HepG2 (cell line): ENCODE results near the gene KRT3. TPM values are rescaled to one million over a fixed set of nuclear protein-coding genes. Genes with fewer than 3 reads are reported as not detected.

ENCODE experiments used
- ATAC-seq: fragments of 200-7000 bp; cut with Tn5 transposase; 3 replicates; pipeline ENCODE4 v1.9.1; 2020; ENCODE audit warnings: mild to moderate bottlenecking, moderate library complexity
- Bru-seq: library from RNA; stranded (reverse); fragments of 400-500 nt; gene quantifications from one replicate; lab custom pipeline; 2021; lab: Mats Ljungman, UMichigan
- BruChase-seq, 2 experiments: library from RNA; stranded (reverse); fragments of 400-500 nt; gene quantifications; one replicate each; lab custom pipeline; 2021; lab: Mats Ljungman, UMichigan
- BruUV-seq: library from RNA; stranded (reverse); fragments of 400-500 nt; replicated peaks from 2 replicates; lab custom pipeline; 2021; lab: Mats Ljungman, UMichigan
- CTCF ChIA-PET: fragments of 300-600 bp; formaldehyde crosslinking; extraction: SDS; loops from one replicate; lab custom pipeline; 2021; ENCODE audit warnings: low total read pairs, inconsistent platforms, low intra/inter-chr PET ratio; lab: Yijun Ruan, JAX
- POLR2A ChIA-PET: fragments of 350-600 bp; sonication (Branson Sonifier 250); formaldehyde crosslinking; loops from one replicate; lab custom pipeline; 2020; ENCODE audit warnings: antibody characterized with exemption, inconsistent platforms; lab: Yijun Ruan, JAX
- DNase-seq: peaks from one replicate; pipeline ENCODE4 v3.0.0-alpha.2; 2015; ENCODE audit warnings: low spot score
- FAIRE-seq: peaks from 3 replicates; lab custom pipeline; 2011; peaks lifted over from hg19 to GRCh38; lab: Jason Lieb, UNC
- H2AFZ ChIP-seq: one replicate; pipeline ENCODE4 v1.6.1; 2011; ENCODE audit warnings: low read length, inconsistent platforms
- H3K27ac ChIP-seq: fragments of 300-600 bp; 3 replicates; pipeline ENCODE4 v1.8.0; 2011; ENCODE audit warnings: mixed run types, mild to moderate bottlenecking, mixed read lengths, low read length, inconsistent platforms; ENCODE audit not compliant: insufficient read depth; ENCODE audit errors: extremely low read length
- H3K27me3 ChIP-seq, 2 experiments: fragments of 200-600 bp in 1 of 2; 2 replicates in 1 of 2; 3 replicates in 1 of 2; pipeline versions ENCODE4 v1.6.0 to v1.8.0; 2011; ENCODE audit warnings: low read length in 2 of 2, mild to moderate bottlenecking in 2 of 2, moderate library complexity in 2 of 2, inconsistent platforms in 1 of 2; ENCODE audit not compliant: insufficient read depth in 2 of 2, control insufficient read depth in 1 of 2
- H3K36me3 ChIP-seq, 2 experiments: fragments of 200-600 bp in 1 of 2; replicated peaks in 1 of 2; 2 replicates in 1 of 2; 3 replicates in 1 of 2; pipeline versions ENCODE4 v1.5.1 to v1.8.0; 2011; ENCODE audit warnings: low read length in 2 of 2, inconsistent platforms in 1 of 2; ENCODE audit not compliant: insufficient read depth in 2 of 2, control insufficient read depth in 1 of 2
- H3K4me1 ChIP-seq: 2 replicates; pipeline ENCODE4 v1.5.1; 2012; ENCODE audit warnings: low read length, inconsistent platforms; ENCODE audit not compliant: insufficient read depth
- H3K4me2 ChIP-seq: 2 replicates; pipeline ENCODE4 v1.6.0; 2011; ENCODE audit warnings: low read depth, low read length, inconsistent platforms
- H3K4me3 ChIP-seq, 3 experiments: fragments of 200-600 bp in 1 of 3; sonication (generic), shearing (Covaris generic) in 1 of 3; replicated peaks in 1 of 3; 2 replicates each; pipeline ENCODE4 v1.5.1; 2011 to 2016; ENCODE audit warnings: low read length in 3 of 3, inconsistent platforms in 2 of 3, low read depth in 2 of 3, mild to moderate bottlenecking in 2 of 3, control low read depth in 1 of 3, mixed read lengths in 1 of 3; ENCODE audit not compliant: insufficient read depth in 1 of 3
- H3K79me2 ChIP-seq: one replicate; pipeline ENCODE4 v1.6.1; 2011; ENCODE audit warnings: low read length, inconsistent platforms; ENCODE audit not compliant: insufficient read depth
- H3K9ac ChIP-seq: 2 replicates; pipeline ENCODE4 v1.6.0; 2011; ENCODE audit warnings: mild to moderate bottlenecking, low read depth, low read length, inconsistent platforms; ENCODE audit not compliant: insufficient read depth
- H3K9me3 ChIP-seq: 2 replicates; pipeline ENCODE4 v1.5.1; 2012; ENCODE audit warnings: mild to moderate bottlenecking, low read length
- H4K20me1 ChIP-seq: 2 replicates; pipeline ENCODE4 v1.6.0; 2011; ENCODE audit warnings: inconsistent platforms, mild to moderate bottlenecking, low read length, moderate library complexity; ENCODE audit not compliant: insufficient read depth
- ARID5B ChIP-seq: IDR thresholded peaks from 2 replicates; pipeline ENCODE4 v1.4.0; 2020; ENCODE audit warnings: mild to moderate bottlenecking, missing genetic modification reagents
- ATF2 ChIP-seq: sonication (generic); formaldehyde crosslinking; IDR thresholded peaks from 2 replicates; pipeline ENCODE4 v1.4.0; 2020; ENCODE audit warnings: missing genetic modification reagents
- CEBPG ChIP-seq: IDR thresholded peaks from 2 replicates; pipeline ENCODE4 v1.6.1; 2016
- CREM ChIP-seq, 2 experiments: sonication (generic) in 1 of 2; formaldehyde crosslinking in 1 of 2; IDR thresholded peaks; 2 replicates each; pipeline versions ENCODE4 v1.4.0 to v1.6.1; 2016 to 2020; ENCODE audit warnings: antibody characterized with exemption in 1 of 2, mild to moderate bottlenecking in 1 of 2, missing genetic modification reagents in 1 of 2
- DPF2 ChIP-seq: sonication (generic); formaldehyde crosslinking; IDR thresholded peaks from 2 replicates; pipeline ENCODE4 v1.4.0; 2020; ENCODE audit warnings: mild to moderate bottlenecking, low read depth, missing genetic modification reagents, borderline replicate concordance
- HDAC1 ChIP-seq: sonication (generic); formaldehyde crosslinking; IDR thresholded peaks from 2 replicates; pipeline ENCODE4 v1.5.1; 2020; ENCODE audit warnings: mild to moderate bottlenecking, missing genetic modification reagents
- JARID2 ChIP-seq: sonication (generic); formaldehyde crosslinking; IDR thresholded peaks from 2 replicates; pipeline ENCODE4 v1.8.1; 2023; ENCODE audit warnings: missing genetic modification reagents, inconsistent platforms; ENCODE audit not compliant: insufficient replicate concordance
- KDM6A ChIP-seq: IDR thresholded peaks from 2 replicates; pipeline ENCODE4 v1.6.1; 2016; ENCODE audit warnings: low read depth
- MED1 ChIP-seq: sonication (generic); formaldehyde crosslinking; IDR thresholded peaks from 2 replicates; pipeline ENCODE4 v1.4.0; 2020; ENCODE audit warnings: missing genetic modification reagents
- POGZ ChIP-seq: sonication (generic); formaldehyde crosslinking; IDR thresholded peaks from 2 replicates; pipeline ENCODE4 v1.4.0; 2020; ENCODE audit warnings: mild to moderate bottlenecking, missing genetic modification reagents
- YEATS2 ChIP-seq: sonication (generic); formaldehyde crosslinking; IDR thresholded peaks from 2 replicates; pipeline ENCODE4 v1.4.0; 2020; ENCODE audit warnings: missing genetic modification reagents, borderline replicate concordance
- ZNF264 ChIP-seq: sonication (generic); formaldehyde crosslinking; IDR thresholded peaks from 2 replicates; pipeline ENCODE4 v1.4.0; 2020; ENCODE audit warnings: missing genetic modification reagents
- ZNF567 ChIP-seq: sonication (generic); formaldehyde crosslinking; IDR thresholded peaks from 2 replicates; pipeline ENCODE4 v1.8.1; 2023; ENCODE audit warnings: mild to moderate bottlenecking, missing genetic modification reagents, borderline replicate concordance
- ZNF792 ChIP-seq: IDR thresholded peaks from 2 replicates; pipeline ENCODE4 v1.6.1; 2016
- ZNF883 ChIP-seq: sonication (generic); formaldehyde crosslinking; IDR thresholded peaks from 2 replicates; pipeline ENCODE4 v1.5.1; 2020; ENCODE audit warnings: mild to moderate bottlenecking, missing genetic modification reagents; ENCODE audit errors: not compliant biosample characterization
- WGBS: methylation state at CpG from one replicate; pipeline ENCODE4 v1.1.6; 2017; ENCODE audit warnings: low lambda C conversion rate; 5-methylcytosine and 5-hydroxymethylcytosine counted together
- in situ Hi-C: cut with HindIII; loops from 2 replicates; pipeline ENCODE4 v1.10.0; 2017; ENCODE audit warnings: low pct_unique_long_range_greater_than_20kb; ENCODE audit not compliant: extremely low pct_ligation_motif_present
- intact Hi-C: fragments of 100-400 bp; cut with micrococcal nuclease; formaldehyde crosslinking; loops from one replicate; pipeline ENCODE4 v1.10.0; 2022; ENCODE audit not compliant: unreplicated experiment
- long read RNA-seq, 2 experiments: library from RNA in 1 of 2; library from polyadenylated mRNA in 1 of 2; stranded (forward) in 1 of 2; unstranded in 1 of 2; transcript quantifications; one replicate each; pipeline ENCODE4 v2.0.0, GENCODE V29; 2019 to 2022
- polyA minus RNA-seq, 3 experiments: library from RNA; depleted of rRNA, polyadenylated mRNA; stranded (reverse); fragments of >200 nt; gene quantifications; 2 replicates each; pipeline ENCODE4 v1.2.3, GENCODE V29; 2011; ENCODE audit warnings: low replicate concordance in 1 of 3
- polyA plus RNA-seq, 8 experiments: library from polyadenylated mRNA; depleted of rRNA in 3 of 8; stranded (reverse) in 7 of 8; unstranded in 1 of 8; fragments of >200 nt; fragmentation: Illumina TruSeq in 4 of 8; extraction: Trizol in 4 of 8; gene quantifications; 2 replicates each; pipeline versions ENCODE4 v1.2.1 to v1.2.3, GENCODE V29; 2011 to 2016; ENCODE audit warnings: low read depth in 4 of 8, missing spikeins in 1 of 8, mixed read lengths in 1 of 8; ENCODE audit not compliant: insufficient read depth in 1 of 8
- total RNA-seq, 5 experiments: library from RNA; depleted of rRNA; stranded (reverse); fragments of >200 nt; fragmentation: Illumina TruSeq; extraction: Trizol; gene quantifications; 2 replicates each; pipeline ENCODE4 v1.2.3, GENCODE V29; 2016; ENCODE audit warnings: low read depth in 1 of 5

Gene KRT3
- total RNA-seq (2016; rRNA removed; fragmentation: Illumina TruSeq; extraction: Trizol) (not detected in 2 replicates), polyA plus RNA-seq (2011; rRNA removed) (not detected in 2 replicates), polyA minus RNA-seq (2011; rRNA and poly(A)+ RNA removed; ENCODE audit: low replicate concordance) (not detected in 2 replicates), Bru-seq, nascent RNA (not detected), BruChase-seq, experiment 1, labeled RNA remaining after a 6-hour chase (not detected), BruChase-seq, experiment 2, labeled RNA remaining after a 2-hour chase (not detected)
- total RNA-seq (2016; cell fraction: cytosol; rRNA removed; fragmentation: Illumina TruSeq; extraction: Trizol; ENCODE audit: low read depth): not detected in 2 replicates
- not detected in 2 replicates for total RNA-seq (2016; cell fraction: insoluble cytoplasmic fraction; rRNA removed; fragmentation: Illumina TruSeq; extraction: Trizol)
- not detected in 2 replicates for total RNA-seq (2016; cell fraction: membrane; rRNA removed; fragmentation: Illumina TruSeq; extraction: Trizol)
- total RNA-seq (2016; cell fraction: nucleus; rRNA removed; fragmentation: Illumina TruSeq; extraction: Trizol): not detected in 2 replicates
- not detected in 2 replicates for polyA plus RNA-seq (2011; cell fraction: cytosol; rRNA removed)
- not detected in 2 replicates for polyA plus RNA-seq (2011; cell fraction: nucleus; rRNA removed)
- not detected in 2 replicates for polyA plus RNA-seq (2012)
- polyA plus RNA-seq (2016; cell fraction: cytosol; fragmentation: Illumina TruSeq; extraction: Trizol; ENCODE audit: low read depth): not detected in 2 replicates
- polyA plus RNA-seq (2016; cell fraction: insoluble cytoplasmic fraction; fragmentation: Illumina TruSeq; extraction: Trizol; ENCODE audit: low read depth): not detected in 2 replicates
- not detected in 2 replicates for polyA plus RNA-seq (2016; cell fraction: membrane; fragmentation: Illumina TruSeq; extraction: Trizol; ENCODE audit: low read depth)
- not detected in 2 replicates for polyA plus RNA-seq (2016; cell fraction: nucleus; fragmentation: Illumina TruSeq; extraction: Trizol; ENCODE audit: insufficient read depth, low read depth)
- not detected in 2 replicates for polyA minus RNA-seq (2011; cell fraction: cytosol; rRNA and poly(A)+ RNA removed)
- not detected in 2 replicates for polyA minus RNA-seq (2011; cell fraction: nucleus; rRNA and poly(A)+ RNA removed)
- long read RNA-seq, experiment 1: 0 reads
- long read RNA-seq, experiment 2: 0 reads

GRCh38 chr12:52795694-52796428 is at the start of gene KRT3:
TSS of gene KRT3 (minus strand) at chr12:52796117. CDS start at chr12:52796042, 75 bp downstream.
- Histone ChIP-seq H3K36me3 (no peaks in the 10 kb centered on the region), H4K20me1 (no peaks in the 10 kb centered on the region), H3K27ac (no peak within 1 kb of the TSS), H3K79me2 (no peaks in the 10 kb centered on the region), H3K4me2 (no peak within 1 kb of the TSS), H3K9ac (no peak within 1 kb of the TSS), H3K9me3 (no peaks in the 10 kb centered on the region), H3K27me3 (peaks cover 0 to 23% of the 10 kb centered on the region in 2 experiments; a peak in 3 of 5 replicates), H2AFZ (no peak within 1 kb of the TSS), H3K4me3 (no peak within 1 kb of the TSS), H3K4me1 (no peaks in the 10 kb centered on the region)
- ChIA-PET POLR2A (no interaction called here), CTCF (no interaction called here)
- BruUV-seq: no TSS peak
- WGBS: 38% methylated on average over 7 of the region's 17 CpGs
- intact Hi-C loops (no loop called here), in situ Hi-C loops (no loop called here)
- FAIRE-seq (no peak), DNase-seq (no peak), ATAC-seq (no peak)
- TF ChIP-seq DPF2 (no peak), CREM (IDR thresholded peaks at IDR 0.05) (no peak), CREM (CRISPR knock-in tag; IDR thresholded peaks at IDR 0.05) (no peak), KDM6A (CRISPR knock-in tag) (no peak), POGZ (CRISPR knock-in tag) (no peak), ZNF567 (CRISPR knock-in tag) (no peak), ARID5B (CRISPR knock-in tag) (no peak), MED1 (CRISPR knock-in tag) (no peak), ZNF264 (CRISPR knock-in tag) (no peak), HDAC1 (CRISPR knock-in tag) (no peak), ZNF792 (CRISPR knock-in tag) (no peak), ATF2 (no peak), ZNF883 (CRISPR knock-in tag) (no peak), CEBPG (CRISPR knock-in tag) (no peak), JARID2 (CRISPR knock-in tag) (no peak), YEATS2 (CRISPR knock-in tag) (no peak)
